SU-DHL-6 (cell line): Measurements from ENCODE around the gene WWOX.

ENCODE experiments used
- CTCF ChIP-seq: fragments of 200-600 bp; sonication (generic); IDR thresholded peaks from one replicate; pipeline ENCODE4 v1.5.1; 2017; ENCODE audit warnings: antibody characterized with exemption, mild to moderate bottlenecking, low read length, moderate library complexity; ENCODE audit not compliant: insufficient read depth, poor library complexity, severe bottlenecking
- EZH2phosphoT487 ChIP-seq: fragments of 200-600 bp; sonication (generic), shearing (Covaris generic); conservative IDR thresholded peaks from 2 replicates; pipeline ENCODE4 v1.6.1; 2018; ENCODE audit warnings: mild to moderate bottlenecking, antibody characterized with exemption, low read length, moderate library complexity, mixed read lengths

- TF ChIP-seq CTCF (no peak), EZH2phosphoT487 (no peak)
Observed at GRCh38 chr16:78628461-78629045, 529.1 kb downstream of the WWOX start.
